GM23338 (cell line): Measurements from ENCODE around the gene MIEN1. TPM values are rescaled to one million over a fixed set of nuclear protein-coding genes. Genes with fewer than 3 reads are reported as not detected.

Source experiments
- ATAC-seq: fragments of 200-7000 bp; cut with Tn5 transposase; 3 replicates; pipeline ENCODE4 v1.9.1; 2020
- DNase-seq: peaks from one replicate; pipeline ENCODE4 v3.0.0-alpha.2; 2015; ENCODE audit warnings: low spot score
- H2AFZ ChIP-seq: fragments of 200-600 bp; sonication (generic); 2 replicates; pipeline ENCODE4 v1.8.0; 2016; ENCODE audit warnings: antibody characterized with exemption, mild to moderate bottlenecking, moderate library complexity
- H3F3A ChIP-seq: fragments of 200-600 bp; sonication (generic); replicated peaks from 2 replicates; pipeline ENCODE4 v1.8.0; 2017; ENCODE audit warnings: antibody characterized with exemption, mixed run types, low read depth
- H3K27ac ChIP-seq: fragments of 200-600 bp; sonication (generic); 2 replicates; pipeline ENCODE4 v1.6.1; 2016; ENCODE audit warnings: low read depth
- H3K27me3 ChIP-seq: fragments of 200-600 bp; sonication (generic); 2 replicates; pipeline ENCODE4 v1.8.0; 2016; ENCODE audit warnings: mild to moderate bottlenecking, mixed run types, moderate library complexity; ENCODE audit not compliant: insufficient read depth
- H3K36me3 ChIP-seq: fragments of 200-600 bp; sonication (generic); 2 replicates; pipeline ENCODE4 v1.8.0; 2016; ENCODE audit warnings: mild to moderate bottlenecking; ENCODE audit not compliant: insufficient read depth
- H3K4me1 ChIP-seq: fragments of 200-600 bp; sonication (generic); 2 replicates; pipeline ENCODE4 v1.8.0; 2016; ENCODE audit warnings: mild to moderate bottlenecking, moderate library complexity; ENCODE audit not compliant: insufficient read depth
- H3K4me2 ChIP-seq: fragments of 200-600 bp; sonication (generic); 2 replicates; pipeline ENCODE4 v1.7.1; 2017; ENCODE audit warnings: mixed run types
- H3K4me3 ChIP-seq: fragments of 200-600 bp; sonication (generic); 2 replicates; pipeline ENCODE4 v1.6.1; 2016; ENCODE audit warnings: mixed run types
- H3K79me2 ChIP-seq: fragments of 200-600 bp; sonication (generic); replicated peaks from 2 replicates; pipeline ENCODE4 v1.8.0; 2017; ENCODE audit warnings: mild to moderate bottlenecking; ENCODE audit not compliant: insufficient read depth
- H3K9me2 ChIP-seq: fragments of 200-600 bp; sonication (generic); 2 replicates; pipeline ENCODE4 v1.8.0; 2017; ENCODE audit not compliant: insufficient read depth
- H4K20me1 ChIP-seq: fragments of 200-600 bp; sonication (generic); replicated peaks from 2 replicates; pipeline ENCODE4 v1.8.0; 2017; ENCODE audit warnings: mild to moderate bottlenecking; ENCODE audit not compliant: insufficient read depth
- H3K27ac Mint-ChIP-seq: 2 replicates; pipeline ENCODE4 v1.8.0; 2020; ENCODE audit warnings: inconsistent platforms, mild to moderate bottlenecking, moderate library complexity, mixed read lengths
- H3K27me3 Mint-ChIP-seq: 3 replicates; pipeline ENCODE4 v1.8.0; 2022; ENCODE audit warnings: low read depth, mild to moderate bottlenecking, moderate library complexity, mixed read lengths, inconsistent platforms; ENCODE audit not compliant: insufficient read depth, poor library complexity
- H3K36me3 Mint-ChIP-seq: 3 replicates; pipeline ENCODE4 v1.8.0; 2021; ENCODE audit warnings: low read depth, mild to moderate bottlenecking, inconsistent platforms, moderate library complexity, mixed read lengths
- H3K4me1 Mint-ChIP-seq: 3 replicates; pipeline ENCODE4 v1.8.0; 2020; ENCODE audit warnings: mild to moderate bottlenecking, inconsistent platforms, mixed read lengths
- H3K4me3 Mint-ChIP-seq: 3 replicates; pipeline ENCODE4 v1.8.0; 2021; ENCODE audit warnings: moderate library complexity, mild to moderate bottlenecking, inconsistent platforms, mixed read lengths
- H3K9me3 Mint-ChIP-seq: 3 replicates; pipeline ENCODE4 v1.8.0; 2020; ENCODE audit warnings: moderate library complexity, mild to moderate bottlenecking, inconsistent platforms, mixed read lengths
- CREB1 ChIP-seq: fragments of 250-450 bp; sonication (Bioruptor Pico); IDR thresholded peaks from 2 replicates; pipeline ENCODE4 v1.5.0; 2020; ENCODE audit warnings: low read depth, mild to moderate bottlenecking, moderate library complexity
- ETS1 ChIP-seq: IDR thresholded peaks from 2 replicates; pipeline ENCODE4 v1.6.1; 2016; ENCODE audit warnings: antibody characterized with exemption
- EZH2 ChIP-seq: fragments of 200-600 bp; sonication (generic); IDR thresholded peaks from one replicate; pipeline ENCODE4 v1.8.0; 2017; ENCODE audit warnings: antibody characterized with exemption, mild to moderate bottlenecking, low read depth; ENCODE audit not compliant: unreplicated experiment
- EZH2phosphoT487 ChIP-seq: fragments of 200-600 bp; sonication (generic); IDR thresholded peaks from one replicate; pipeline ENCODE4 v1.8.1; 2018; ENCODE audit warnings: antibody characterized with exemption; ENCODE audit not compliant: unreplicated experiment
- JUNB ChIP-seq: IDR thresholded peaks from one replicate; pipeline ENCODE4 v1.6.1; 2016; ENCODE audit warnings: antibody characterized with exemption; ENCODE audit not compliant: unreplicated experiment
- NANOG ChIP-seq: IDR thresholded peaks from 2 replicates; pipeline ENCODE4 v1.6.1; 2016; ENCODE audit warnings: antibody characterized with exemption, borderline replicate concordance
- POLR2AphosphoS5 ChIP-seq: IDR thresholded peaks from 2 replicates; pipeline ENCODE4 v1.6.1; 2016; ENCODE audit warnings: antibody characterized with exemption, low read depth
- STAT1 ChIP-seq: IDR thresholded peaks from one replicate; pipeline ENCODE4 v1.6.1; 2016; ENCODE audit warnings: antibody characterized with exemption; ENCODE audit not compliant: unreplicated experiment
- ZNF114 ChIP-seq: fragments of 250-450 bp; sonication (Bioruptor Pico); IDR thresholded peaks from 2 replicates; pipeline ENCODE4 v1.5.0; 2020; ENCODE audit warnings: mild to moderate bottlenecking, moderate library complexity
- ZNF331 ChIP-seq: fragments of 250-450 bp; sonication (Bioruptor Pico); IDR thresholded peaks from 2 replicates; pipeline ENCODE4 v1.5.0; 2020; ENCODE audit warnings: low read depth, mild to moderate bottlenecking, moderate library complexity
- ZNF462 ChIP-seq: fragments of 250-450 bp; sonication (Bioruptor Pico); IDR thresholded peaks from 2 replicates; pipeline ENCODE4 v1.5.0; 2020; ENCODE audit warnings: mild to moderate bottlenecking, moderate library complexity
- polyA plus RNA-seq: library from polyadenylated mRNA; unstranded; fragments of >200 nt; fragmentation: Nextera tagmentation; extraction: Ambion mirVana; gene quantifications from 2 replicates; pipeline ENCODE4 v1.2.1, GENCODE V29; 2016
- total RNA-seq: library from RNA; depleted of rRNA; stranded (reverse); fragments of >200 nt; shearing (Covaris generic); gene quantifications from 2 replicates; pipeline ENCODE4 v1.2.3, GENCODE V29; 2014
- TF ChIP-seq, protein P1 (sequence below), 2 experiments: fragments of 200-600 bp in 1 of 2; sonication (generic) in 1 of 2; conservative IDR thresholded peaks; 2 replicates each; pipeline versions ENCODE4 v1.5.1 to v1.6.1; 2016 to 2017; ENCODE audit warnings: antibody characterized with exemption in 2 of 2, low read depth in 2 of 2, mild to moderate bottlenecking in 2 of 2, moderate library complexity in 1 of 2
- TF ChIP-seq, protein P2 (sequence below): IDR thresholded peaks from one replicate; pipeline ENCODE4 v1.6.1; 2018; ENCODE audit warnings: antibody characterized with exemption; ENCODE audit not compliant: unreplicated experiment

MIEN1 gene
- total and polyA plus RNA-seq, 2 experiments from 2014 or later: 37.1 to 91.8 TPM

- no peaks in the 10 kb centered on the region for H3F3A ChIP-seq
- Mint-ChIP-seq H3K36me3 (no peaks in the 10 kb centered on the region), H3K4me1 (peaks cover 14% of the 10 kb centered on the region), H3K4me3 (no peak overlapping the region), H3K27me3 (peaks cover 8% of the 10 kb centered on the region), H3K9me3 (no peaks in the 10 kb centered on the region), H3K27ac (no peak overlapping the region)
- no peak for TF ChIP-seq EZH2
- no peak for TF ChIP-seq ZNF331 (CRISPR knock-in tag)
- TF ChIP-seq ETS1: no peak
- TF ChIP-seq EZH2phosphoT487: no peak
- no peak for TF ChIP-seq ZNF462 (CRISPR knock-in tag)
- TF ChIP-seq, protein P1, sequence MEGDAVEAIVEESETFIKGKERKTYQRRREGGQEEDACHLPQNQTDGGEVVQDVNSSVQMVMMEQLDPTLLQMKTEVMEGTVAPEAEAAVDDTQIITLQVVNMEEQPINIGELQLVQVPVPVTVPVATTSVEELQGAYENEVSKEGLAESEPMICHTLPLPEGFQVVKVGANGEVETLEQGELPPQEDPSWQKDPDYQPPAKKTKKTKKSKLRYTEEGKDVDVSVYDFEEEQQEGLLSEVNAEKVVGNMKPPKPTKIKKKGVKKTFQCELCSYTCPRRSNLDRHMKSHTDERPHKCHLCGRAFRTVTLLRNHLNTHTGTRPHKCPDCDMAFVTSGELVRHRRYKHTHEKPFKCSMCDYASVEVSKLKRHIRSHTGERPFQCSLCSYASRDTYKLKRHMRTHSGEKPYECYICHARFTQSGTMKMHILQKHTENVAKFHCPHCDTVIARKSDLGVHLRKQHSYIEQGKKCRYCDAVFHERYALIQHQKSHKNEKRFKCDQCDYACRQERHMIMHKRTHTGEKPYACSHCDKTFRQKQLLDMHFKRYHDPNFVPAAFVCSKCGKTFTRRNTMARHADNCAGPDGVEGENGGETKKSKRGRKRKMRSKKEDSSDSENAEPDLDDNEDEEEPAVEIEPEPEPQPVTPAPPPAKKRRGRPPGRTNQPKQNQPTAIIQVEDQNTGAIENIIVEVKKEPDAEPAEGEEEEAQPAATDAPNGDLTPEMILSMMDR (conservative IDR thresholded peaks at IDR 0.05; ENCODE audit: low read depth in 2 of 2): no peak
- TF ChIP-seq, protein P2, sequence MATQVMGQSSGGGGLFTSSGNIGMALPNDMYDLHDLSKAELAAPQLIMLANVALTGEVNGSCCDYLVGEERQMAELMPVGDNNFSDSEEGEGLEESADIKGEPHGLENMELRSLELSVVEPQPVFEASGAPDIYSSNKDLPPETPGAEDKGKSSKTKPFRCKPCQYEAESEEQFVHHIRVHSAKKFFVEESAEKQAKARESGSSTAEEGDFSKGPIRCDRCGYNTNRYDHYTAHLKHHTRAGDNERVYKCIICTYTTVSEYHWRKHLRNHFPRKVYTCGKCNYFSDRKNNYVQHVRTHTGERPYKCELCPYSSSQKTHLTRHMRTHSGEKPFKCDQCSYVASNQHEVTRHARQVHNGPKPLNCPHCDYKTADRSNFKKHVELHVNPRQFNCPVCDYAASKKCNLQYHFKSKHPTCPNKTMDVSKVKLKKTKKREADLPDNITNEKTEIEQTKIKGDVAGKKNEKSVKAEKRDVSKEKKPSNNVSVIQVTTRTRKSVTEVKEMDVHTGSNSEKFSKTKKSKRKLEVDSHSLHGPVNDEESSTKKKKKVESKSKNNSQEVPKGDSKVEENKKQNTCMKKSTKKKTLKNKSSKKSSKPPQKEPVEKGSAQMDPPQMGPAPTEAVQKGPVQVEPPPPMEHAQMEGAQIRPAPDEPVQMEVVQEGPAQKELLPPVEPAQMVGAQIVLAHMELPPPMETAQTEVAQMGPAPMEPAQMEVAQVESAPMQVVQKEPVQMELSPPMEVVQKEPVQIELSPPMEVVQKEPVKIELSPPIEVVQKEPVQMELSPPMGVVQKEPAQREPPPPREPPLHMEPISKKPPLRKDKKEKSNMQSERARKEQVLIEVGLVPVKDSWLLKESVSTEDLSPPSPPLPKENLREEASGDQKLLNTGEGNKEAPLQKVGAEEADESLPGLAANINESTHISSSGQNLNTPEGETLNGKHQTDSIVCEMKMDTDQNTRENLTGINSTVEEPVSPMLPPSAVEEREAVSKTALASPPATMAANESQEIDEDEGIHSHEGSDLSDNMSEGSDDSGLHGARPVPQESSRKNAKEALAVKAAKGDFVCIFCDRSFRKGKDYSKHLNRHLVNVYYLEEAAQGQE: no peak
- TF ChIP-seq ZNF114: no peak
- TF ChIP-seq JUNB: no peak
- TF ChIP-seq POLR2AphosphoS5: no peak
- TF ChIP-seq NANOG: no peak
- no peak for TF ChIP-seq STAT1
- TF ChIP-seq CREB1 (CRISPR knock-in tag): no peak
- H2AFZ ChIP-seq: no peak overlapping the region
- no peak overlapping the region for H3K4me3 ChIP-seq
- DNase-seq: no peak
- H3K27ac ChIP-seq: no peak overlapping the region
- H4K20me1 ChIP-seq: no peaks in the 10 kb centered on the region
- no peaks in the 10 kb centered on the region for H3K9me2 ChIP-seq
- no peaks in the 10 kb centered on the region for H3K27me3 ChIP-seq
- no peaks in the 10 kb centered on the region for H3K79me2 ChIP-seq
- ATAC-seq: no peak; the same call in 2 of the 3 replicates
- no peaks in the 10 kb centered on the region for H3K4me1 ChIP-seq
- H3K36me3 ChIP-seq: no peaks in the 10 kb centered on the region
- H3K4me2 ChIP-seq: no peak overlapping the region
These were observed 42.9 kb upstream of the MIEN1 start for GRCh38 chr17:39772987-39773934.
